GM06990 (cell line): ENCODE results near the gene CCDC116.

Experiments used
- DNase-seq: peaks from one replicate; pipeline ENCODE4 v3.0.0-alpha.2; 2011; ENCODE audit not compliant: insufficient read length; ENCODE audit errors: extremely low read depth
- H3K27me3 ChIP-seq: replicated peaks from 2 replicates; pipeline ENCODE4 v1.6.0; 2011; ENCODE audit warnings: low read length; ENCODE audit not compliant: control insufficient read depth, insufficient read depth
- H3K36me3 ChIP-seq: 2 replicates; pipeline ENCODE4 v1.5.1; 2011; ENCODE audit warnings: low read length; ENCODE audit not compliant: control insufficient read depth, insufficient read depth
- H3K4me3 ChIP-seq: replicated peaks from 2 replicates; pipeline ENCODE4 v1.5.1; 2011; ENCODE audit warnings: low read depth, mild to moderate bottlenecking, control low read depth, low read length
- CTCF ChIP-seq: IDR thresholded peaks from 2 replicates; pipeline ENCODE4 v1.5.1; 2011; ENCODE audit warnings: low read length, control low read depth, mild to moderate bottlenecking, inconsistent platforms; ENCODE audit not compliant: insufficient read depth, poor library complexity, severe bottlenecking

The CCDC116 gene

DNA sequence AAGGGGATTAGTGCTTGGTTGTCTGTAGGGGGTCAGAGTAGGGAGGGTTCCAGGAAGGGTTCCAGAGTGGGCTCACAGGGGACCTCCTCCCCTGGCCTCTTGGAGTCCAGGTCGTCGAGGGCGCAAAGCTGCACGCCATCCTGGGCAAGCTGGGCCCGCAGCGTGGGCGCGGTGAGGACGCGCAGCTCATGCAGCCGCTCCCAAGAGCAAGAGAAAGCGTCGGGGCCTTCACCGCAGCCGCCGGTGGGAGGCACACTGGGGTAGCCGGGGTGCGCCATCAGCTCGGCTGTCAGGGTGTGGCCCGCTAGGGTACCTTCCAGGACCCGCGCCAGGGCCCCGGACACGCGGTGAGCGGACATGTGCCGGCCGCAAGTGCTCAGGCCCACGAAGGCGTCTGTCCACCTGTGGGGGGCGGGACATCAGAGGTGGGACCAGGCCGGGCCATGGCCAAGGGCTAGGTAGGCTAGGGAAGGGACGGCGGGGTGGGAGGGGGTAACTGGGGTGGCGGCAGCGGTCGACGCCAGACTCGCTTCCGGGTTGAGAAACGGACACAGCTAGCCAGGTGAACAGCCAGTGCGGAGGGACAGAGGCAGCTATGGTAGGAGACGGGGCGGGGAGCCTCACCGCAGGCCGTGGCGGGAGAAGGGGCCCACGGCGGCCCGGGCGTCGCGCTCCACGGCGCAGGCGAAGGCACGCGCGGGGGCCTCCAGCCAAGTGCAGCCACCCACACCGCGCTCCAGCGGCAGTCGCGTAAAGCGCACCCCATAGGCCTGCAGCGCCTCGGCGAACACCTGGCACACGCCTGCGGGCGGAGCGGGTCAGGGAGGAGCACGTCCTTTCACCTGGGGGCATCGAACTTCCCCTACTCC is 3.9 kb upstream of the CCDC116 start:
- Histone ChIP-seq H3K4me3 (peak overlapping the region; percentile 99), H3K36me3 (peaks cover 15% of the 10 kb centered on the region), H3K27me3 (no peaks in the 10 kb centered on the region)
- DNase-seq, result no peak
- no peak for TF ChIP-seq CTCF

DNA sequence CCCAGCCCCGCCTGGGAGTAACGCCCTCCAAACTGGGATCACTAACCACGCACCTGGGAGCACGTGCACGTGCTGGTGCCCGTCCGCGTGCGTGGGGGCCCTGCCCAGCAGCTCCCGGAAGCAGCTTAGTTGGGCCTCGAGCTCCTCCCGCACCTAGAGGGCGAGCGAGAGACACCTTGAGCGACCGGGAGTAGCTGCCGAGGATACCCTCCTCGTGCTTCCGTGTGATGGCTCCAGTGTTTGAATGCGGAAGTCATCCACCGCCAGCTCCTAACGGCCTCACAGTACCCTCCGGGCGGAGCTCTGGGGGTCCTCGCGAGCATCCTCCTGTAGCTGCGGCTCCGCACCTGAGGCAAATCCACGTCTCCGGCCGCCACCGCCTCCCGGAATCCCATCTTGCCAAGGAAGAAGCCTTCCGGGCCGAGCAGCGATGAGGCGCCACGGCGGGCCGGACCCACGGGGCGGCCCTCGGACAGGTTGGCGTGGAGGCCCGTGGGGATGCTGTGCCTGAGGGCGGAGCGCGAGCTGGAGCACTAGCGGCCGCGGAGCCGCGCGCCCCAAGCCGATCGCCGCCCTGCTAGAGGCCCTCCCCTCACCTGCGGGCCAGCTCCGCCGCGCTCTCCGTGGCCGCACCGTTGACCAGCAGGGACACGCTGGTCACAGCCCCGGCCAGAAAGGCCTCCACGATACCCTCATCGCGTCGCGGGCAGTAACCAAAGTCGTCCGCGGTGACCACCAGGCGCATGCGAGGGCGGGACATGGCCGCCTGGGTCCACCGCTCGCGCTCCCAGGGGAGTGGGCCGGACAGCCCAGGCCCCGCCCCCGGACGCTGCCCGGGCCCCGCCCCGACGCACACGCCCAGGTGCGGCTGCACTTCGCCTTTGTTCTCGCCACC is 3.1 kb upstream of the CCDC116 start, which contains the start of gene YDJC:
TSS of gene YDJC (minus strand) at position 768 of the 895 bp plus-strand sequence. CDS start at position 760, 8 bp downstream.
- peak; percentile 83 for TF ChIP-seq CTCF
- Histone ChIP-seq H3K27me3 (no peaks in the 10 kb centered on the region), H3K36me3 (peaks cover 12% of the 10 kb centered on the region), H3K4me3 (peak within 1 kb of the TSS; percentile 99)
- peak; percentile 94 for DNase-seq

DNA sequence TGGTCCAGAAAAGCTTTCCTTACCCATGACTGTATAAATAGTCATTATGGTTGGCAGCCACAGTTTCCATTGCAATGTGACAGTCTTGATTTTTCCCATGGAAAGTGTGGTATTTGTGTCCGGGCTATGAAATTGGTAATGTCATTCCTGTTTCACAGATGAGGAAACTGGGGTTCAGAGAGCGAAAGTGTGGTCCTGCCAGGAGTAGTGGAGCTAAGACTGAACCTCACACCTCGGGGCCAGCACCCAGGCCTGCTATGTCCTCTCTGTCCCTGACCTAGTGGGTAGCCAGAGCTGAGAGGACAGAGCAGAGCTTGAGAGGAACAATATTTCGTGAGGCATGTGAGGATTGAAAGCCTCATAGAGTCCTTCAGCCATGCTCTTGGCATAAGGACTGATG is 1.5 kb upstream of the CCDC116 start:
- H3K4me3 ChIP-seq, result no peak overlapping the region
- no peaks in the 10 kb centered on the region for H3K27me3 ChIP-seq
- H3K36me3 ChIP-seq, result peaks cover 7% of the 10 kb centered on the region
- DNase-seq, result no peak
- TF ChIP-seq CTCF, result no peak

DNA sequence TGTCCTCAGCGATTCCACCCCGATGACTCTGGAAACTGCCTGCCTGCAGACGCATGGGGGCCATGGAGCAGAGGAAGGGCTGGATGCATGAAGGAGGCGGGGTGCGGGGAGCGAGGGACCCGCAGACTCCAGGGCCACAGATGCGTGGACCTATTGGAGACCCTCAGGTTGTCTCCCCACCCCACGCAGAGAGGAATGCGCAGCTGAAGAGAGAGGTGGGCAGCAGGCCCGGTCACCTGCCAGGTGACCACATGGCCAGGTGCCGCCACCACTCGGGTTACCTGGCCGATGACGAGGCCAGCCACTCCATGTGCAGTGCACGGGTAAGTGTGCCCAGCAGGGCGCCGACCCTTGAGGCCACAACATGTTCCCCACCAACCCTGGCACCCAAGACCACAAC is 371 bp downstream of the CCDC116 start:
- Histone ChIP-seq H3K36me3 (peaks cover 2% of the 10 kb centered on the region), H3K4me3 (no peak overlapping the region), H3K27me3 (no peaks in the 10 kb centered on the region)
- TF ChIP-seq CTCF, result no peak
- DNase-seq, result no peak

DNA sequence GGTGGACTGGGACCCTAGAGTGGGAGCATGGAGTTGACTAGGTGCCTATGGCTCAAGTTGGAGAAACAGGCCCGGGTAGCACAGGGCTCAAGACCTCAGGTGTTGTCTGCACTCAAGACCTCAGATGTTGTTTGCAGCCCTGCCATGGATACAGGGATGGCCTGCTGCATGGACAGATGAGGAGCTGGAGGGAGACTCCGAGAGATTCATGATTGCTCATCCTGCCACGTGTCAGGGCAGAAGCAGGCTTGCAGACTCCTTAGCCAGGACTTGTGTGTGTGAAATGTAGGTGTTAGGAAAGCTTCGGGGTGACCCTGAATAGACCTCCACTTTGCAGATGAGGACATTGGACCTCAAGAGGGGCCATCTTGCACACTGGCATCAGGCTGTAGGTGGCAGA is 921 bp downstream of the CCDC116 start:
- H3K27me3 ChIP-seq, result no peaks in the 10 kb centered on the region
- DNase-seq, result no peak

More for the DNA sequence above, 921 bp downstream of the CCDC116 start:
- no peaks in the 10 kb centered on the region for H3K36me3 ChIP-seq
- H3K4me3 ChIP-seq, result no peak overlapping the region
- no peak for TF ChIP-seq CTCF
